ENCODE measurements around the gene ROBO4. TPM values are rescaled to one million over a fixed set of nuclear protein-coding genes. Genes with fewer than 3 reads are reported as not detected.

ROBO4 gene
- total and polyA plus RNA-seq, 9 of the 15 experiments (the other 6 are each of a cell fraction or from before 2014, with no cell fraction given) = not detected

- Histone ChIP-seq H3K27ac (ENCODE audit: extremely low read depth, low read depth, low read length) (no peak overlapping the region), H3K9me3 (replicated peaks; ENCODE audit: control insufficient read depth, insufficient read depth, low read depth, low read length) (no peaks in the 10 kb centered on the region), H3K27me3 (ENCODE audit: control insufficient read depth in 2 of 2, insufficient read depth in 2 of 2, low read length in 2 of 2) (peaks cover 28 to 66% of the 10 kb centered on the region in 2 experiments), H3K79me2 (ENCODE audit: control insufficient read depth, insufficient read depth, low read length) (no peaks in the 10 kb centered on the region), H3K4me3 (no peak overlapping the region), H4K20me1 (replicated peaks; ENCODE audit: control insufficient read depth, insufficient read depth, low read length) (no peaks in the 10 kb centered on the region; the same call in none of the 2 replicates), H3K4me1 (replicated peaks in 1 of 2; ENCODE audit: control insufficient read depth in 2 of 2, insufficient read depth in 2 of 2, low read length in 2 of 2) (peaks cover 5 to 22% of the 10 kb centered on the region in 2 experiments; a peak in 2 of 5 replicates), H3K4me2 (ENCODE audit: insufficient read depth, low read length) (no peak overlapping the region), H2AFZ (ENCODE audit: low read depth, low read length) (no peak overlapping the region), H3K9ac (ENCODE audit: insufficient read depth in 1 of 2, low read depth in 2 of 2, low read length in 2 of 2) (no peak overlapping the region), H3K9me1 (ENCODE audit: control insufficient read depth, insufficient read depth, low read length) (peaks cover 3% of the 10 kb centered on the region), H3K36me3 (ENCODE audit: control insufficient read depth, insufficient read depth, low read length) (no peaks in the 10 kb centered on the region)
- ATAC-seq = no peak
- intact Hi-C loops (cut with micrococcal nuclease) = loop anchor here (10.0 kb wide), 1 partner anchor 800 kb away; no protein-coding TSS in a partner anchor
- ChIA-PET CTCF (ENCODE audit: low intra/inter-chr PET ratio) (interaction anchor here (1.1 kb wide), 1 partner anchor 220 kb away, joined by 3 read pairs; no protein-coding TSS in a partner anchor), POLR2A (no interaction called here)
- BruUV-seq (replicated peaks) = no TSS peak
- no peak for FAIRE-seq
- WGBS (ENCODE audit: insufficient coverage, low coverage, missing lambda C conversion rate) = 11% methylated on average over 17 of the region's 18 CpGs
- no peak for DNase-seq (ENCODE audit: extremely low read depth in 1 of 4, low spot score in 3 of 4)
- in situ Hi-C loops (cut with MboI) = loop anchor here (25.0 kb wide), 1 partner anchor 802 kb away; no protein-coding TSS in a partner anchor
- TF ChIP-seq KAT2B (IDR thresholded peaks at IDR 0.05; ENCODE audit: low read depth, low read length) (no peak), DPF2 (IDR thresholded peaks at IDR 0.05) (no peak), MBD2 (IDR thresholded peaks at IDR 0.05; ENCODE audit: borderline replicate concordance, low read depth) (no peak), ZNF740 (CRISPR knock-in tag; IDR thresholded peaks at IDR 0.05) (no peak), ZNF740 (tag; IDR thresholded peaks at IDR 0.05) (no peak), FOXJ2 (tag; IDR thresholded peaks at IDR 0.05) (no peak), CBX8 (IDR thresholded peaks at IDR 0.05; ENCODE audit: borderline replicate concordance, extremely low read depth, low read depth, low read length, poor library complexity, severe bottlenecking) (no peak), NKRF (IDR thresholded peaks at IDR 0.05; ENCODE audit: borderline replicate concordance) (no peak), RBM22 (IDR thresholded peaks at IDR 0.05; ENCODE audit: low read depth, low read length, poor library complexity, severe bottlenecking) (no peak), PHF21A (IDR thresholded peaks at IDR 0.05; ENCODE audit: borderline replicate concordance, low read depth) (no peak), ZBTB1 (CRISPR knock-in tag; IDR thresholded peaks at IDR 0.05; ENCODE audit: borderline replicate concordance, low read depth) (no peak), TAF1 (IDR thresholded peaks at IDR 0.05; ENCODE audit: control insufficient read depth, extremely low read depth, insufficient read depth, low read length, severe bottlenecking) (no peak)
- TF ChIP-seq, protein P1, sequence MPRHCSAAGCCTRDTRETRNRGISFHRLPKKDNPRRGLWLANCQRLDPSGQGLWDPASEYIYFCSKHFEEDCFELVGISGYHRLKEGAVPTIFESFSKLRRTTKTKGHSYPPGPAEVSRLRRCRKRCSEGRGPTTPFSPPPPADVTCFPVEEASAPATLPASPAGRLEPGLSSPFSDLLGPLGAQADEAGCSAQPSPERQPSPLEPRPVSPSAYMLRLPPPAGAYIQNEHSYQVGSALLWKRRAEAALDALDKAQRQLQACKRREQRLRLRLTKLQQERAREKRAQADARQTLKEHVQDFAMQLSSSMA (CRISPR knock-in tag; IDR thresholded peaks at IDR 0.05) = no peak
- TF ChIP-seq, protein P2, sequence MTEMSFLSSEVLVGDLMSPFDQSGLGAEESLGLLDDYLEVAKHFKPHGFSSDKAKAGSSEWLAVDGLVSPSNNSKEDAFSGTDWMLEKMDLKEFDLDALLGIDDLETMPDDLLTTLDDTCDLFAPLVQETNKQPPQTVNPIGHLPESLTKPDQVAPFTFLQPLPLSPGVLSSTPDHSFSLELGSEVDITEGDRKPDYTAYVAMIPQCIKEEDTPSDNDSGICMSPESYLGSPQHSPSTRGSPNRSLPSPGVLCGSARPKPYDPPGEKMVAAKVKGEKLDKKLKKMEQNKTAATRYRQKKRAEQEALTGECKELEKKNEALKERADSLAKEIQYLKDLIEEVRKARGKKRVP (CRISPR knock-in tag; IDR thresholded peaks at IDR 0.05) = no peak
- TF ChIP-seq, protein P3, sequence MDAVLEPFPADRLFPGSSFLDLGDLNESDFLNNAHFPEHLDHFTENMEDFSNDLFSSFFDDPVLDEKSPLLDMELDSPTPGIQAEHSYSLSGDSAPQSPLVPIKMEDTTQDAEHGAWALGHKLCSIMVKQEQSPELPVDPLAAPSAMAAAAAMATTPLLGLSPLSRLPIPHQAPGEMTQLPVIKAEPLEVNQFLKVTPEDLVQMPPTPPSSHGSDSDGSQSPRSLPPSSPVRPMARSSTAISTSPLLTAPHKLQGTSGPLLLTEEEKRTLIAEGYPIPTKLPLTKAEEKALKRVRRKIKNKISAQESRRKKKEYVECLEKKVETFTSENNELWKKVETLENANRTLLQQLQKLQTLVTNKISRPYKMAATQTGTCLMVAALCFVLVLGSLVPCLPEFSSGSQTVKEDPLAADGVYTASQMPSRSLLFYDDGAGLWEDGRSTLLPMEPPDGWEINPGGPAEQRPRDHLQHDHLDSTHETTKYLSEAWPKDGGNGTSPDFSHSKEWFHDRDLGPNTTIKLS (IDR thresholded peaks at IDR 0.05; ENCODE audit: borderline replicate concordance, low read depth) = no peak
These were observed 33.3 kb downstream of the ROBO4 start for GRCh38 chr11:124864176-124864891.

Data from K562 (cell line).